ENCODE data around the gene ITGA1.

The ITGA1 gene

DNA sequence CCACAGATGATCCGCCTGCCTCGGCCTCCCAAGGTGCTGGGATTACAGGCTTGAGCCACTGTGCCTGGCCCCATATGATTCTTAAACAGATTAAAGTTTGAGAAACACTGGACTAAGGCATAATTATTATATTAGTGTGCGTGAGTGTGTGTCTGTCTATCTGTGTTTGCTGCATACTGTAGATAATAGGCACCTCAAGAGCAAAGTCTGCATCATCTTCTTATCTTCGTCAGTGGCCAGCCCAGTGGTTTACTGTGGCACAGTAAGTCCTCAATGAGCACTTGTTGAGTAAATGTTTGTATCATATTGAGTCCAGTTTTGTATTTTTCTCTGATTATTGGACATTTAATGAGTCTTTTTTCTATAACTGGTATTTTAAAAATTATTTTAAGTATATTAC, 81.7 kb downstream of the ITGA1 start:
- DNase-seq = no peak

DNA sequence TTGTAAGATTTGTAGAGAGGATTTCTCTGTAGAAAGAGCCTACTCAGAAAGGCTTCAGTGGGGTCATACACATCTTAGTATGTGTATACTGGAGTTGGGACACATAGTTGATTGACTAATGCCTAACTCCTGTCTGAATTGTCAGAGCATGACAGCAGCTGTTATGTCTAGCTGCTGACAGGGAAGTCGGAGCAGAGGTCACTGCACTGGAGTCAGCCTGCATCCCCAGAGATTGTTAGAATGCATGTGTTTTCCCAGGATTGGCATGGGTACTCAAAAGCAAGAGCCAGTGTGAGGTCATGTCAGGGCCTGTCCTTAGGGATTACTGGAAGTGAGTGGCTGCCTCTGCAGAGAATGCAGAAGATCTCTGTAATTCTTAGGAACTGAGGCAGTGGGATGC, 82.7 kb downstream of the ITGA1 start:
- DNase-seq = no peak

DNA sequence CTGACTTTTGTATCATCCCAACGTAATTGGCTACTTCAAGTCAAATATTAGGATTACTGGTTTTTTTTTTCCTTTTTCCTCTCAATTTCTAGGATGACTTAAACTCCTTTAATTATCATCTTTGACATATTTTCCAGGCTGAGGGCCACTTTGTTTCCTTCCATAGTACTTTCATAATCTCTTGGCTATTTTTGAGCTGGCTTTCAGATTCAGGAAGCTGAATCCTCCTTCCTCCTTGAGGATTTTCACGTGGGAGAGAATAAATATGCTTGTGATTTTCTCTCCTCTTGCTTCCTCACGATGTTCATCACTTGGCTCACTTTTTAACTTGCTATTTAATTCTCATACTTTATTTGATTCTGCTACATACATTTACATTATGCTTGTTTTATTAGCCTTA, 88.1 kb downstream of the ITGA1 start:
- no peak for DNase-seq

DNA sequence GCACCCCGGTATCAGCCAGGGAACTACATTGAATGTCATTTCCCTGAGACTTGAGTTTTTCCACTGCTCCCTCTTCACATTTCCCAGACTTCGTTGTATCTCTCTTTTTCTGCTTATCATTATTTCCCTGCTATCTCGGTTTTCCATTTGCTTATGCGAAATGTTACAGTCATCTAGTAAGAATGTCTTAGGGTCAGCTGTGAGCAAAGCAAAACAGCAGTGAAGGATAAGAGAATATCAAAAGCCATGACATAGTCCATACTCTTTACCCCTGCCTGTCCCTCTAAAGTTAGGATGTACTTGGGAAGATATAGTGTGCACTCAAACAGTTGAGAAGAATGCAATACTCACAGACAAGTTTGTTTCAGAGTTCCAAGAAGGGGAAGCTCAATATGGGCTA, 88.7 kb downstream of the ITGA1 start:
- no peak for DNase-seq

DNA sequence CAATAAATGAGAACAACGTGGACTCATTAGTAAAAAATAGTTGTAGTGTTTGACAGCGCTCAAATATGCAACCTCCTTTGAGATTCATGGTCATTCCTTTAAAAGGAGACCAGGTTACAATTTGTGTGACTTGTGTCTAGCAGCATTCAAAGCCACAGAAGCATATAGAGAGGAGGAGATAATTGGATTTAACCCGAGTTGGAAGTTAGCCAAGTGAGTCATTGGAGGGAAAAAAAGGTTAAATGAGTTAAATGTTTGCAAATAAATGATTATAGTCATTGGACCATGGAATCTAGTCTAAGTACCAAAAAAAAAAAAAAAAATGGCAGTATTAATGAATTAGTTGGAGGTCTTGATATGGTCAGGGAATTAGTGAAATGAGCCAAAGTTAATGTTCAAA, 90.9 kb downstream of the ITGA1 start:
- no peak for DNase-seq

DNA sequence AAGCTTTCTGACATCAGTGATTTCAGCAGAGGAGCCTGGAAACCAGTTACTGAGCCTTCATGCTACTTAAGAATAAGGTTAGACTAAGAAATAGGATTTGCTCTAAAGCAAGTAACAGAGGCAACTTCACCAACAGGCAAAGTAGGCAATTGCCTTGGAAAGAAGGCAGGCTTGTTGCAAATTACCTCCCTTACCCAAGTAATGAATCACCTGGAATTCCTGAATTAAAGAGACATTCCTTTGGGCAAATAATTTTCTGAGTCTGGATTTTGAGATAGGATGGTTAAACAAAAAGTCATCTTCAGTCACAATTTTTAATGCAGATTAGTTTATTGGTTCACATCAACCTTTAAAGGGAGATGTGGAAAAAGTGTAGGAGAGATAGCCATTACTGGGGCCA, 92.8 kb downstream of the ITGA1 start:
- DNase-seq = no peak

DNA sequence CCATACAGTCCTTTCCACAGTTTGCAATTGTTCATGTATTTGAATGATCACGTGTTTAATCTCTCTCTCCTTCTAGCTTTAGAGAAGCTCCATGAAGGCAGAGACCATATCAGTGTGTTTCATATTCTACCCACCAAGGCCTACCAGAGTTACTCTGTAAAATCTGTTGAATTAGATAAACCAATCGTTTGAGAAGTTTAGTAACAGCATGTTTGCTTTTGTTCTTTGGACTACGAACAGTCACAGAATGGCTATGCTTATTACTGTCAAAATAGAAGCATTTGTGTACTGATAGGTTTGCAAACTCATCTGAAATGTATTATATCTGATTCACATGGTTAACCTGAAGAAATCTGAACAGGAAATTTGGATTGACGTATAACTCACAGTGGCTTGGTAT, 93.8 kb downstream of the ITGA1 start:
- DNase-seq = no peak

DNA sequence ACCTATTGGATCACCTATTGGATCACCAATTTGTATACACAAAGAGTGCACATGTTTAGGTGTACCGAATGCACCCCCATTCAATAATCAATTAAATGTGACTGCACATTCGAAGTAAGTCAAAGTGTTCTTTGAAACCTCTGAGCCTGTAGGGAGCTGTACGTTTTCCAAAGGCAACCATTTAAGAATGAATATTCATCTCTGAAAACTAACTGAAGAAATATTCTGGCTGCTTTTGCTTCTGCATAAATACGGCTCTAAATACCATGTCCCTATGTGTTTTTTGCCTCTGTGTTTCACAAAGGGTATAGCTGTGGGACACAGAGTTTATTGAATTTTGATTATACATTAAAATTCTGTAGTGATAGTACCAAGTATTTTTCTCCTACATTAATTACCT, 95.4 kb downstream of the ITGA1 start:
- DNase-seq = no peak

DNA sequence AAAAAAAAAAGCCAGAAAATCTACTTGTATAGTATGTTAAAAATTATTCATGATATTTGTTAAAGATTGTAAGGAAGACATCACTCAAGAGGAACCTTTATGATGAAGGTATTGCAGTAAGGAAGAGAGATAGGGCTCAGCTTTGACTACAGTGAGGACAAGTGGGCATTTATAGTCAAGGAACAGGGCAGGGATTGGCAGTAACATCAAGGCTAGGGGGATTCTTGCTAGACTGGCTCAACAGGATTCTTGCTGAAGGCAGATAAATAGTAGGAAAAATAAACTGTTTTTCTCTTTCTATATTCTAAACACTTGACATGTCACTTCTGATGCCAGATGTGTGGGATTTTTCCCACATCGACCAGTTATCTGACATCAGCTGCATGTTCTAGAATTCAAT, 96.7 kb downstream of the ITGA1 start:
- DNase-seq = no peak

DNA sequence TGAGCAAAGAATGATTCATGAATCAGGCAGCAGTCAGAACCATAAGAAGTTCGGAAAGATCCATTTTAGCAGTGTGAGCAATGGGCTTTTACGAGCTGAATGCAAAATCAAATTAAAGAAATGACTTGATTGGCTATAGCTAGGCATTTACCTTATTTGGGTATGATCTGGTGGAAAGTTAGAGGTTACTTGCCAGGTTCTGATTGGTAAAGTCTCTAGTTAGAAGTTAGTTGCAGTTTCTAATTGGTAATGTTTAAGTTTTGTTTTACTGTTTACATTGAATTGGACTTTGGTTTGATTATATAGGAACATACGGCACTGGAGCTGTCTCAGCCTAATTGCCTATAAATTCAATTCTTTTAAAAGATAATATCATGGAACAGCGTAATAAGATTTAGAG, 97.9 kb downstream of the ITGA1 start:
- DNase-seq = no peak

DNA sequence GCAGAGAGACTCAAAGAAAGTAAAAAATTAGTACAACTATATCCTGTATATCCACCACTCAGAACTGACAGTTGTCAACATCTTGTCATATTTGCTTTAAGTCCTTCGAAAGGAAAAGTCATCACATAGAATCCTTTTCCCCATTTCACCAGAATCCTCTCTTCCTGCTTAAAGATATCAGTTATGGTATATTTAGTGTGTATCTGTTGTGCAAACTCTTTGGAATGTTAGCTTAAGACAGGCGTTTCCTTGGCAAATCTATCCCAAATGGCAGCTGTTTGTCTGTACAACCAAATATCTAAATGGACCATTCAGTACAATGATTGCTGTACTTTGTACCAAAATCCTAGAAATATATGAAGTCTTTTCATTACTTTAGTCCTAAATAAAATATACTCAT, 98.5 kb downstream of the ITGA1 start:
- no peak for DNase-seq

DNA sequence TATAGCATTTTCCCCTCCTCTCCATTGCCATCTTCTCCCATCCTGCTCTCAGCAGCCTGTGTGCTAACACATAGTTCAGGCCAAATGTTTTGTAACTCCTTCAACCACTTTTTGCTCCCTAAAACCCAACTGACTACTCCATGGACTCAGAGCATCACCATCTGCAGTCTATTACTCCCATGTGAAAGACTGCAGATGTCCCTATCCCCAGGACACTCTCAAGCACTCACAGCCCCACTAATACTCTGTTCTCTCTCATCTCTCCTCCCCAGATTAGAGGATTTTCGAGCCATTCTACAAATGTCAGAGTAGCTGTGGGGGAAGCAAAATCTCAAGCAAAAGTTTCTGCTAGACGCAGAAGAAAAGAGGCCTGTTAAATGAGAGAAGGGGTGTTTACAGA, 99.3 kb downstream of the ITGA1 start:
- no peak for DNase-seq

DNA sequence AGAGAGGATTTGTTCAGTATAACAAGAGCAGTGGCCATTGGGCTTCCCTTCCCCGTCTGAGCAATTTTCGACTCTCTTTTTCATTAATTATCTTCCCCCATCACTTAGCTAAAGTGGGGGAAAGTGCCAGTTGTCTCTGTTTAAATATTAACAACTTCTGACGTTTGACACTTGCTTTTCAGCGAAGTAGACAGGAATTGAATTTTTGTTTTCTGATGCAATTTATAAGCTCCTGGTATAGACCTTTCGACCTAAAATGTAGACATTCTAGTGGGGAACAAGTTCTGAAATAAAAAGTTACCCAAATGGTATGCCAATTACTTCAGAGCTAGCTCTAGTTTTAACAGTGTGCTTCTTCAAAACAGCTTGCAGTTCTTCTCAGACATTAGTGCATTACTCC, 100.6 kb downstream of the ITGA1 start:
- DNase-seq = no peak

DNA sequence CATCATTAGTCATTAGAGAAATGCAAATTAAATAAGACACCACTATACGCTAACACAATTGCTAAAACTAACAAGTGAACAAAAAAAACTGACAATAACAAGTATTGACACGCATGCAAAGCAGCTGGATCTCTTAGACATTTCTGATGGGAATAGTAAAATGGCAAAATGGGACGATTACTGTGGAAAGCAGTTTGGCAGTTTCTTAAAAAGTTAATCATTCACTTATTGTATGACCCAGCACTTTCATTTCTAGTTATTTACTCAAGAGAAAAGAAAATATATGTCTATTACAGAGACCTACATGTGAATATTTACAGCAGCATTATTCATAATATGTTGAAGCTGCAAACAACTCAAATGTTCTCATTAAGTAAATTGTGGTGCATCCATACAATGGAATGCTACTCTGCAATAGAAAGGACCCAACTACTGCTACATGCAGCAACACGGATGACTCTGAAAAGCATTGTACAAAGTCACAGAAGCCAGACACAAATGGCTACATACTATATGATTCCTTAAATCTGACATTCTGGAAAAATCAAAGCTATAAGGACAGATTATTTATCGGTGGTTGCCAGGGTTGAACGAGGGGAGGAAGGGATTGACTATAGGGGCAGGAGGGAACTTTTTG, 104.6 kb downstream of the ITGA1 start:
- no peak for DNase-seq

DNA sequence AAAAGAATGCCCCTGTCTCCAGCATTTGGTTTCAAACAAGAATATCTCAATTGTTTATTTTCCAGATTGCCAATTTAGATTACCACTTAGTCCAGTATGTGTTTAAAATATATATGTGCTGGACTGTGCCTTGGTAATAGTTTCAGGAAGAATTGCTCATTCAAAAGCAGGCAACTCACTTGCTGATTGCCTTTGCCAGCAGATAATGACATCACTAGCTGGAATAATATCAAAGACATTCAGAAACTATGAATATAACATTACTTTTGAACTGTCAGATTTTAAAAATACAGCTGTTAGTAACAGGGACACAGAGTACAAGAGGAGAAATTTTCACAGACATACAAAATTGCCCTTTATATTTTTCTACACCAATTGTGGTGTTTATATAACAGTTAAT, 105.4 kb downstream of the ITGA1 start:
- no peak for DNase-seq

DNA sequence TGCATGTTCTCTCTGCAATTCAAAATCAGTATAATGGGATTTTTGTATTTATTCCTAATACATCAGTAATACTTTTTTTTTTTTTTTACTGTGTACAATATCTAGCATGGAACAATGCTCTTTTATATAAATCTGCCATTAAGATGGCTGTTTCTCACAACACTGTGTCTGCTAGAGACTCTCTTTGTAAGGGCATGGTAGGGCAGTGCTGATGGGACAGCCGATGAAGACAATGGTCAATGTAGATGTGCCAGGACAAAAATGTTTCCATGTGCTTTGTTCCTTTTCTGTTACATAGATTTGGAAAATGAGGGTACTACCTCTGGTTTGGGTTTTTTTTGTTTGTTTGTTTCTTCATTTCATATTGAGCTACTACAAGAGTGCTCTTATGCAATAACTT, 106.1 kb downstream of the ITGA1 start:
- DNase-seq = no peak

DNA sequence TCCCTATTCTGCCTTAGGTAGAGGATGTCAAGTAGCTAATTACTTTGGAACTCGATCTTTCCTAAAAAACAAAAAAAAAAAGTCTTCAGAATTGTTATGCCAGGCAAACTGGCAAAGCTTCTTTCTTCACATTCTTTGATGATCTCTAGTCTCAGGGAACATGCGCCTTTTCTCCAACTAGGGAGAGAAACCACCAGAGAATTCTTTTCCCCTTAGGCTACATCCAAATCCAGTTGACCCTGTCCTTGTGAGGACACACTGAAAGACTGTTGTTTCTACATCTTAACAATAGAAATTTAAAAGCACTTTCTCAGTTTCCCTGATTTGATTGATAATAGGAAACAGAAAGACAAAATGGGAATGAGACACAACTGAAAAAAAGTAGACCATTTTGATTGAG, 106.7 kb downstream of the ITGA1 start:
- no peak for DNase-seq

DNA sequence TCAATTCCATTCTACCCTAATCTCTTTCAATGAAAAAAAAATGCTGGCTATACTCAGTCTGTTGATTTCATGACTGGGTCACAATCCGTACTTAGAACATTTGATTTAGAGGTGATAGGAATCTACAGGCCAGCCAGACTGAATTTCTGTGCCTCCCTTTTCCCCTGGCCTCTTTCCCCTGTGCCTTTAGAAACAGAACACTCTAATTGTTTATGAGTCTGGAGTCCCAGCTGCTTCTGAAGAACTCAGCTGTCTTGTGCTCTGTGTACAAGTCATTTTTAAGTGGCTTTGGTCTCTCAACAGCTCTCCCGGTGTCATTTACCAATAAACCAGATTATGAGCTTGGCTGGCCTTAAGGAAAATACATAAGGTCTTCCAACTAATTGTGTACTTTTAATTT, 107.4 kb downstream of the ITGA1 start:
- no peak for DNase-seq

DNA sequence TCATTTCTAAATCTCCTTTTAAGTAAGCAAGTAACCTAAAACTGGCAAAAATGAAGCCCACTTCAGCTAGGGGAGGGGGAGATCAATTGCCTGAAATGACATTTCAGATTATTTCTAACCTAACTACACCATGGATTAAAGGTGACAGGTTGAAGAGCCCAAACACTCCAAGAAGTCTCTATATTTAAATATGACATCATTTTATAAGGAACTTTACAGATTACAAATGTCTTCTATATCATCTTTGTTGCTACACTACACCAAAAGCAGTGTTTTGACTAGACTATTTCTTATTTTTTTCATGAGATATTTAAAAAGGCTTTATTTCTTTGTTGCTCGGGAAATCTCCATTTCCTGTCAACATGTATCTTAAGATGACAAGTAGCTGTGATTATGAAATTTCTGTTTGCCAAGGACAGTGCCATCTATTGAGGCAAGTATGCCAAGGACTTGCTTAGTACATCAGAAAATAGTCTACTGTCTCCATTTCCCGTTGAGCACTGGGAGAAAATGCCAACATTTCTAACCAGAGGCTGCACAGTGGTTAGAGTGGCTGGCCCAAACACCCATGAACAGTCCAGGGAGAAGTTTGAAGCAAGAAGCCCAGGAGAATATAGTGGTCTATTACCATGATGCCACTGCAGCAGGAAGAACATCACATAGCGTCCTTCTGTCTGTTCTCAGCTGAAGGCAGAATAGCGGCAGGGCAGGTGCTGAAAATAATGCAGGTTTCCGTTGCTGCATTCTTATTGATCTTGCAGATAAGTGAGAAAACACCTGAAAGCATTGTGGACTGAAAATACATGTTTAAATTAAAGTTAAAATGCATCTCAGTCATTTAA, 108.1 kb downstream of the ITGA1 start:
- no peak for DNase-seq

DNA sequence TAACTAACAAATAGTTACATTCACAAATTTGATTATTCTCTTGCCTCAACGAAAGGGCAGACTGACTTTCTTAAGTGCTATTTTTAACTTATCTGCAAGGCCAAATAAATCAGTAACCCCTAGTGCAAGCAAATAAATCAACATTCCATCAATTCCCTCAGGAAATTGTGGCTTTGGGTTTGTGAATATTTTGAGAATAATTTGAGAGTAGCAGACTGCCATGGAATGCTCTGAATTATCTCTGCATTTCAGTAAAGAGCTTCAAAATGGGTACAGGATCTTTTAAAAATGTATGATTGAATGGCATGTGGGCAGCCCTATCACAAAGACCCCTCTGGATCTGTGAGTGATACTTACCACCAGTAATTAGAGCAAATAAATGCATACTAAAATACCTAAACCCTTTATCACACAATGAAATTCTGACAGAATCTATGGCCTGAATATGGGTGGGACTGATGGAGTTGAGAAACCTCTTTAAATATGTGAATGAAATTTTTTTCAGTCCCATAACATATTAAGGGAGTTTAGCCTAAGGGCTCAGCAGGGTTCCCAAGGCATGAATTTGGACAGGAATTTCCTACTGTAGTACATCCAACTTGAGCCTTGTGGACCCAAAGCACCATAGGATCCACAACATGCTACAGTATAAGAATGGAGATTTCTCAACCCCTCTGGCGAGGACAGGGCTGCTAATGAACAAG, 109.0 kb downstream of the ITGA1 start:
- no peak for DNase-seq

DNA sequence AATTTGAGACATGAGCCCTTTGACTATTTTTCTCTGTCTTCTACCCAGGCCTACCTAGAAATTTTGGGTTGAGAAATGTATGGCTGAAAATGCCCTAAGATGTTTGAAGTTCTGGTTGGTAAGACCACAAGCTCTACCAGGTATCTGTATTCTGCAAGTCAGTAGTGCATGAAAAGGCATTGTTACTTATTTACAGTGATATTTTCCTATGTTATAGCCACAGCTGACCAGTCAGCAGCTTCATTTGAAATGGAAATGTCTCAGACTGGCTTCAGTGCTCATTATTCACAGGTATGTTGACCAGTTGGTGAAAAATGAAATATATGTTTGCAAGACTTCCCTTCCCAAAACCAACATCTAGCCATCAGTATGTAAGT, 109.5 kb downstream of the ITGA1 start:
- DNase-seq = no peak

DNA sequence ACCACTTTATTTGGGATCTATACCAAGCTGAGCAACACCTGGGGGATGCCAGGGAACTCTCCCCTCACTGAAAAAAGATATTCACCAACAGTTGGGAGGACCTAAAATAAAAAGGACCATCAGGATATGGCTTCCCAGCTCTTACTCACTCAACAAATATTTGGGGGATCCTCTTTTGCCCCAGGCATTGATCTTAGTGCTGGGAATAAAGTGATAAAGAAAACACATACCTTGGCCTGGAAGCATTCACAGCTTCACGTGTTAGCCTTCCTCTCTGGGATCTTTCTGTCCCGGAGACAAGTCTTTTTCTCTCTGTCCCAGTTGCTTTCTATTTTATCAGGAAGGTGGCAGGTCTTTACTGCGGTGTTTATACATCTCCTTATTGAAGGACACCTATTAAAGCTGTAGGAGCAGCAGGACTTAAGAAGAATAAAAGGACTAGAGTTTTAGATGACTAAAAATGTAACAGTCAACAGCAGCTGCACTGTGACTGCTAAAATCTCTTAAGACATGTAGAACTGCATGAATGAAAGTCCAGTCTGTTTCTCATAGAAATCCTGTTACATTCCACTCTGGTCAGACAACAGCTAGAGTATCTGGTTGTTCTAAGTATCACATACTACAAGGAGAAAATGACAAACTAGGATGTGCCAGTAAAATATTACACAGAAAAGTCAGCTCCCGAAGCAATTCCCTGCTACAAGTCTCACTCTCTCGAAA, 111.4 kb downstream of the ITGA1 start:
- DNase-seq = no peak

DNA sequence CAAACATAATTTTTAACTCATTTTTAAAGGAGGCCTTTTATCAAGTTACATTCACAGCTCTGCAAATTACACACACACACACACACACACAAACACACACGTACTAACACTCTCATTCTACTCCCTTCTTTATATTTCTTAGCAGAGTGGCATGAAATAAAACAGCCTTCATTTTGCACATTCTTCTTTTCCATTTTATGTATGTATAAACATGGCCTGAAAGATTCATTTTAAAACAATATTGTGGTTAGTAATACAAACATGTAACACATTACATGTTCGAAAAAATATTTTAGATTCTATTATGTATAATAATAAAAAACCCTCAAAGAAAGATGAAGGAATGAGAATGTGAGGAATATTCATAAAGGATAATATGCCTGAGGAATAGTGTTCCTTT, 115.4 kb downstream of the ITGA1 start:
- no peak for DNase-seq

DNA sequence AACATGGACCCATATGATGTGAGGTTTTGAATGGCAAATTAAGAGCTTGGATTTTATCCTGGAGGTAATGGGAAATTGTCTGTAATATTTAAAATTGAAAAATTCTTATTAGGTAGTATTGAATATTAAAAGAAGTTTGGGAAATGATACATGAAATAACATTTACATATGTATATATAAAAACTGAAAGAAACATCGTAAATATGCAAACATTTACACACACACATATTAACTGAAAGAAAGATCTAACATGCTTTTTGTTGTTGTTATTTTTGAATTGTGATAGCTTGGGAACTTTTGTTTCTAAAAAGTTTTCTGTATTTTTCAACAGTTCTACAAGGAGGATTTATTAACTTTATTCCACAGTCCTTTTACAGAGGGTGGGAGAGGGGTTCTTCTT, 118.6 kb downstream of the ITGA1 start:
- no peak for DNase-seq

Measured in NCI-H446 (cell line).